GM19438 (cell line): ENCODE measurements around the gene OR13C5.
"Not testable (repeated sequence)": the region's sequence is repeated elsewhere in the genome, so short reads cannot be mapped to it uniquely, and the experiment has no call there.

Experiments used
- ATAC-seq: cut with Tn5 transposase; IDR thresholded peaks from one replicate; pipeline ENCODE4 v1.9.1; 2021; ENCODE audit warnings: low read depth; ENCODE audit not compliant: unreplicated experiment

OR13C5 gene, protein sequence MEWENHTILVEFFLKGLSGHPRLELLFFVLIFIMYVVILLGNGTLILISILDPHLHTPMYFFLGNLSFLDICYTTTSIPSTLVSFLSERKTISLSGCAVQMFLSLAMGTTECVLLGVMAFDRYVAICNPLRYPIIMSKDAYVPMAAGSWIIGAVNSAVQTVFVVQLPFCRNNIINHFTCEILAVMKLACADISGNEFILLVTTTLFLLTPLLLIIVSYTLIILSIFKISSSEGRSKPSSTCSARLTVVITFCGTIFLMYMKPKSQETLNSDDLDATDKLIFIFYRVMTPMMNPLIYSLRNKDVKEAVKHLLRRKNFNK

DNA sequence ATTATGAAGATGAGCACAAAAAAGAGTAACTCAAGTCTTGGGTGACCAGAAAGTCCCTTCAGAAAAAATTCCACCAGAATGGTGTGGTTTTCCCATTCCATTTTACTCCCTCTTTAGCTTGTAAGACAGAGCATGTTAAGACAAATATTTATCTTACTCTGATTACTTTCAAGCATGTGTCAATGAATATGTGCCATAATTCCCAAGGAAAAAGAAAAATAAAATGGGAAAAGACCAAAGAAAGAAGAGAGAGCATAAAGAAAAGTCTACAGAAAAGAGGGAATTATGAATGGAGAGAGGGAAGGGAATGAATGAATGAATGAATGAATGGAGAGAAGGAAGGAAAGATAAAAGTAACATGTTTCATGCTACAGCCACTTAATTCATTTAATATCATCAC lies at the start of gene OR13C5:
OR13C5 (minus strand) TSS at position 101 of the 400 bp plus-strand sequence; CDS start at position 101, 0 bp downstream.
- ATAC-seq: not testable (repeated sequence)

DNA sequence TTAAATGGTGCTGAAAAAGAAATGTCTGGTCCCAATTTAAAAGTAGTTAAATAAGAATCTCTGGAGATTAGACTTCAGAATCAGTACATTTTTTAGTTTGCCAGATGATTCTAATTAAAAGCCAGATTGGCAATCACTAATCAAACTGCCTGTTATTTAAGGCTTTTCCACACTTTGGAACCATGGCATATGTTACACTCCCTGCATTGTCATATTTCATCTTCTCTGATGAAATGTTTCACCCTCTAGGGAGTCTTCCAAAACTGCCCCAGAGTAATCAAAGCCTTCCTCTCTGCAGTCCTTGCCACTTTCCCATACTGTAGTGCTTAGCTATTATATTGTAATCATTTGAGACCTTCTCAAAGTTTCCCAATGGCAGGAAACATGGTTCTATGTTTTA lies 36.2 kb upstream of the OR13C5 start:
- no peak for ATAC-seq

DNA sequence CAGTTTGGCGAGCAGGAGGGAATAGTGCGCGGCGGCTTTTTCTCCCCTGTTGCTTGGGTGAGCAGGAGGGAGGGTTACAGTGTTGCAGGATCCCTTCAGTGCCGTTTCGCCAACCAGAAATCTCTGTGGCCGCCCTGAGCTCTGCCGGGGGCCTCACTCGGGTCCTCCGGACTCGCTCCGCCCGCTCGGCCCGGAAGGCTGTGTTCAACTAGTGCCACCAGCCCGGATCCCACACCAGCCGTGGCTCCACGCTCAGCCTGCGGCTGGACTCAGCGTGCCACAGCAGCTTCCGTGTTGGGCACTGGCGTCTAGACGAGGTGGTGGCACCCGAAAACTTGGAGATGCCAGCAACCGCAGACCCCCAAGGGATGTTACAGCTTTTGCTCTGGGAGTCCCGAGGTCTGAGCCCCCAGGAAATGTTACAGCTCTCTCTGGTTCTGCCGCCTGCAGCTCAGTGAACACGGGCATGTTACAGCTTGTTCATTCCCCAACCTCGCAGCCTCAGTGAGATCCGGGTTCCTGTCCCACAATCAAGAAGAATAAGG lies 34.8 kb upstream of the OR13C5 start:
- ATAC-seq: no peak

DNA sequence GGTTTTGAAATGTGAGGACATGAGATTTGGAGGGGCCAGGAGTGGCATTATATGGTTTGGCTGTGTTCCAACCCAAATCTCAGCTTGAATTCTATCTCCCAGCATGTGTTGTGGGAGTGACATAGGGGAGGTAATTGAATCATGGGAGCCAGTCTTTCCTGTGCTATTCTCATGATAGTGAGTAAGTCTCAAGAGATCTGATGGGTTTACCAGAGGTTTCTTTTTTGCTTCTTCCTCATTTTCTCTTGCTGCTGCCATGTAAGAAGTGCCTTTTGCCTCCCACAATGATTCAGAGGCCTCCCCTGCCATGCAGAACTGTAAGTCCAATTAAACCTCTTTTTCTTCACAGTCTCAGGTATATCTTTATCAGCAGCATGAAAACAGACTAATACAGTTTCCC lies 26.8 kb upstream of the OR13C5 start:
- not testable (repeated sequence) for ATAC-seq

DNA sequence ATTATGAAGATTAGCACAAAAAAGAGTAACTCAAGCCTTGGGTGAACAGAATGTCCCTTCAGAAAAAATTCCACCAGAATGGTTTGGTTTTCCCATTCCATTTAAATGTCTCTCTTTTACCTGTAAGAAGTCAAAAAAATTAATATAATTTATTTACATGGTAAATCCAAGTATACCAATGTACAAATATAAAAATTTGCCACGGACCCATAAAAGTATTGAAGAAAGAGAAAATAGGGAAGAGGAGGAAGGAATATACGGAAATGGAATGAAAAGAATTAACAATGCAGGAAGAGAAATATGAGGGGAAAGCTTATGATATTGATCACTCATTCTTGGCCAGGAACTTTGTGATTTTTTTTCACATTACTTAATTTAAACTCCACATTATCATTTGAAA lies 18.9 kb upstream of the OR13C5 start, which contains the start of gene OR13C9:
OR13C9 (minus strand) TSS at position 101 of the 400 bp plus-strand sequence; CDS start at position 101, 0 bp downstream.
- no peak for ATAC-seq

DNA sequence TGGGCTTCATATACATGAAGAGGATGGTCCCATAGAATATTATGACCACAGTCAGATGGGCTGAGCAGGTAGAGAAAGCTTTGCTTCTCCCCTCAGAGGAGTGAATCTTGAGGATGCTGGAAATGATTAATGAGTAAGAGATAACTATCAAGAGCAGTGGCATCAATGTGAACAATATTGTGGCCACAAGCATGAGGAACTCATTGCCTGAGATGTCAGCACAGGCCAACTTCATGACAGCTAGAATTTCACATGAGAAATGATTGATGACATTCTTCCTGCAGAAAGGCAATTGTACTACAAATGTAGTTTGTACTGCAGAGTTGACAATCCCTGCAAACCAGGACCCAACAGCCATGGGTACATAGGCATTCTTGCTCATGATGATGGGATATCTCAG lies 18.2 kb upstream of the OR13C5 start:
- ATAC-seq: no peak

DNA sequence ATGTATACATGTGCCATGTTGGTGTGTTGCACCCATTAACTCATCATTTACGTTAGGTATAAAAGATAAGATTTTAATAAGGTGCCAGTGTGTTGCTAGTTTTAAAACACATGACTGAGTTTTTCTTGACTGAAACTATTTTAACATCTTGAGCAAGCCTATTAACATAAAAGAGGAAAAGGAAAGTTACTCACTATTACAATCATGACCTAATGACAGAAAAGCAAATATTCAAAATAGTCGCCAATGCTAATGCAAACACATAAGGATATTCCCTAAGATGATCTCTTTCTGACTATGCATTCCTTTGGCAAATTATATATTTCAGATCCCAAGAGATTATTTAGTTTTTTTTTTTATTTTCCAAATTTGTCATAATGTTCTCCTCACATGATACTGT lies 12.0 kb upstream of the OR13C5 start:
- ATAC-seq: no peak

DNA sequence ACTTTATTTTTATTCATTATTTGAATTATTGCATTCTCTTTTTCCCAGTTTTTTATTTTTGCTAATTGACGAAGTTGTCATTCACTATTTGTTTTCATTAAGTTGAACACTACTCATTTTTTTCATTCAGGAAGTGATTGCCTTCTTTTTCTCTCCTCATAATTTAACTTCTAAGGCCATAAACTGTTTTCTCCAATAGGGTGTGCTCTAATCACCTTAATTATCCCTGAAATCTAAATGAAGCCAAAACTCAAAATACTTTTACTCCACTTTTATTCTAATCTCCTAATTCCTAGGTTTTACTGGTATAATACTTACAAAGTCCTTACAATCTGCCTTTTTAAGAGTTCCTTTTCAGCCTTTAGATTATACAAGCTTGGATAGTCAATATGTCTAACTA lies 9.1 kb upstream of the OR13C5 start:
- ATAC-seq: no peak

DNA sequence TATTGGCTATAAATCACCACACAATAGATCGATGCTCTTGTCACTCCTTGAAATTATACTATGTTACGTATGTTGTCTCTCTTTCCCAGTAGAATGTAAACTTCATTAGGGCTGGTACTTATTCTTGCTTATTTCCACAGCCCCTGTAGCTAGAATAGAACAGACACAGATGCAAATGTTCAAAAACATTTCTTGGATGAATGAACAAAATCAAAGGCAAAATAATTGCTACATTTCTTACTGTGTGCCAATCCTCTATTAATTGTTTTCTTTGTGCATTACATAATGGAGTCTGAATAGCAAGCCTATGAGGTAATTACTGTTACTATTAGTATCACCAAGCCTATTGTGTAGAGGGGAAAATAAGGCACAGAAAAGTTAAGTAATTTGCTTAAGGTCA lies 6.9 kb upstream of the OR13C5 start:
- no peak for ATAC-seq

DNA sequence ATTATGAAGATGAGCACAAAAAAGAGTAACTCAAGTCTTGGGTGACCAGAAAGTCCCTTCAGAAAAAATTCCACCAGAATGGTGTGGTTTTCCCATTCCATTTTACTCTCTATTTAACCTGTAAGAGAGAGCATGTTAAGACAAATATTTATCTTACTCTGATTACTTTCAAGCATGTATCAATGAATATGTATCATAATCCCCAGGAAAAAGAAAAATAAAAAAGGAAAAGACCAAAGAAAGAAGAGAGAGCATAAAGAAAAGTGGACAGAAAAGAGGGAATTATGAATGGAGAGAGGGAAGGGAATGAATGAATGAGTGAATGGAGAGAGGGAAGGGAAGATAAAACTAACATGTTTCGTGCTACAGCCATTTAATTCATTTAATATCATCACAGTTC lies 6.3 kb upstream of the OR13C5 start, which contains the start of gene OR13C2:
OR13C2 (minus strand) TSS at position 101 of the 400 bp plus-strand sequence; CDS start at position 101, 0 bp downstream.
- not testable (repeated sequence) for ATAC-seq

DNA sequence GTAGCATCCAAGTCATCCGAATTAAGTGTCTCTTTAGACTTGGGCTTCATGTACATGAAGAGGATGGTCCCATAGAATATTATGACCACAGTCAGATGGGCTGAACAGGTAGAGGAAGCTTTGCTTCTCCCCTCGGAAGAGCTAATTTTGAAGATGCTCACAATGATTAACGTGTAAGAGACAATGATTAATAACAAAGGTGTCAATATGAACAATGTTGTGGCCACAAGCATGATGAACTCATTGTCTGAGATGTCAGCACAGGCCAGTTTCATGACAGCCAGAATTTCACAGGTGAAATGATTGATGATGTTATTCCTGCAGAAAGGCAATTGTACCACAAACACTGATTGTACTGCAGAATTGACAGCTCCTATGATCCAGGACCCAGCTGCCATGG lies 5.6 kb upstream of the OR13C5 start:
- ATAC-seq: no peak

DNA sequence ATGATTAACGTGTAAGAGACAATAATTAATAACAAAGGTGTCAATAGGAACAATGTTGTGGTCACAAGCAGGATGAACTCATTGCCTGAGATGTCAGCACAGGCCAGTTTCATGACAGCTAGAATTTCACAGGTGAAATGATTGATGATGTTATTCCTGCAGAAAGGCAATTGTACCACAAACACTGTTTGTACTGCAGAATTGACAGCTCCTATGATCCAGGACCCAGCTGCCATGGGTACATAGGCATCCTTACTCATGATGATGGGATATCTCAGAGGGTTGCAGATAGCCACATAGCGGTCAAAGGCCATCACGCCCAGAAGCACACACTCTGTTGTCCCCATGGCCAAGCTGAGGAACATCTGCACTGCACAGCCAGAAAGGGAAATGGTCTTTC lies 464 bp downstream of the OR13C5 start:
- ATAC-seq: not testable (repeated sequence)

DNA sequence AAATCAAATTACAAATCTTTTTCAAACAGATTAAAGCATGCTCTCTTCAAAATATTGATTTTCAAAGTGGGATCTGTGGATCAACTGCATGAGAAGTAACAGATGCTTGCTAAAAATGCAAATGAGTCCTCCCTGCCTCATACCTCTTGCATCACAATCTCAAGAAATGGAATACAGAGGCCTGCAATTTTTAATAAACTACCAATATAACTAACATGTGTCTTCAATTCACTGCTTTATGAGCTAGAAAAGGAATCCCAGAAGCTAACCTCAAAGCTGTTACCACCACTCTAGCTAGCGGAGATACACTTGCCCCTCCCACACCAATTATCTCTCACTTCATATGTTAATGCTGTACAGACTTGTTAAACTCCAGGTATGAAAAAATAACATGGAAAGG lies 9.6 kb downstream of the OR13C5 start:
- no peak for ATAC-seq

DNA sequence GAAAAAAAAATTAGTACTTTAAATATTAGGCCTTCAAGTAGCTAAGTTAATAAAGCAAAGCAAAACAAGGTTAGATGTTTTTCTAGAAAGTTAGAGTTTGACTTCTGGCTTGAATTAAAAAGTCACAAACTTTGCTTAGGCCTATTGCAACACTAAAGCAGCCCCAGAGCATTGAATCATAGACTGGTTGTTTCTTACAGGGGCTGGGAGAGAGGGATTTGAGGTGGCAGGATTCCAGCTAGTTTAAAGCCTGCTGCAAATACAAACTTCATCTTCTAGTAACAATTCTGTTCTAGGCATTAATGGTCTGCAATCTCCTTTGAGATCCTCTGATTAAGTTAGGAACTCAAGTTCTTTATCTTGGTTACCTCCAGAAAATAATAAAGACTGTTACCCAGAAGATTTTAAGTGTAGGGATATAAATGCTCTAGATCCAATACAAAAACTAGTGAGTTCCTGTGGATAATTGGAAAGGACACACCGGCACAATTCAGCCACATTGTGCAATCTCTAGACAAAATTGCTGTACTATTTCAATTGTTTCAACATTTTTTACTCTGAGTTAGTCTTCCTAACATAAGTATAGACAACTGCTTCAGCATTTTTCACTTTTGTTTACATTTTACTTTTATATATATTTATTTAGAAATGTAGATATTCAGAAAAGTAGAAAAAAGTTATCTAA lies 12.6 kb downstream of the OR13C5 start:
- ATAC-seq: no peak

DNA sequence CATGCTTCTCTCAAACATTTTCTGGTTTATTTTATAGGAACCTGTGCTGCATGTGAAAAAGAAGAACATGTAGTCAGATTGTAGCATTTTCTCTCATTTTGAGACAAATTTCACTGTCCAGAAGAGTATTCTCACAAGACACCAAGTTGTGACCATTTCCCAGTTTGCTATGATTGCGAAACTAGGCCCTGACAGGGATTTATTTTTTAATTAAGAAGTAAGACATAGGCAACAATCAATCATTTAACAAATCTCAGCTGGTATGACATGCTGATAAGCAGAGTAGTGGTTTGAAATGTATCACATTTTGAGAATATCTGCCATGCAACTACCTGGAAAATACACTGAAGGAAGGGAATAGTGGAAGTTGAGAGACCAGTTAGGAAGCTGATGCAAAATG lies 18.7 kb downstream of the OR13C5 start:
- ATAC-seq: no peak

DNA sequence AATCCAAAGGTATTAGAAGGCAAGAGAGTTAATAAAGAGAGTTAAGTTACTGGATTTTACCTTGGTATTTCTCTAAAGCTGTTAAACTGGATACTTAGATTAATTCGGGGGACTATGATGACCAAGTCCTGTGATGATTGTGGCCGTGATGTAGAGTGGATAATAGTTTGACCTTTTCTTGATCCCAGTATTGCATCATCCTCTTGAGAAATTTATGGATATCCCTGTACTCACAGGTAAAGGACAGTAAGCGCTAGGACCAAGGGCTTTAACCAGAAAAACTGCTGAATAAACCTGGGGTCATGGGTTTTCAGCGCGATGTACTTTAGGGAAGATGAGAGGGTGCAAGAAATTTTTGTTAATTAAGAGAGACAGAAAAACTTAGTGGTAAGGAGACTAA lies 21.9 kb downstream of the OR13C5 start:
- ATAC-seq: no peak

DNA sequence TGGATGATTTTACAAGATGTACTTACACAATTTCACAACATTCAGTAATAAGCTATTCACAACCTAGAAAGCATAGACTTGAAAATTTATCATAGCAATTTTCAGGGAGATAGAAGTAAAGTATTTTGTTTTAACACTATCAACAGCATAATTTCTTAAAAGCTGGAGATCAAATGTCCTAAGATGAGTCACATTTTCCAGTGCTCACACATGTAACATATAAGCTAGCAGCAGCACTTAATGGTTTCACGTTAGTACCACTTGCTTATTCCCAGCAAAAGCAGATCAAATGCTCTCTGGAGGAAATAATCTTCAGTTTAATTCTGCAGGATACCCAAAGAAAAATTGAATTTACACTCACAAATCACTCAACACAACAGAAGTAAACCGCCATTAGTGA lies 23.8 kb downstream of the OR13C5 start:
- ATAC-seq: no peak

DNA sequence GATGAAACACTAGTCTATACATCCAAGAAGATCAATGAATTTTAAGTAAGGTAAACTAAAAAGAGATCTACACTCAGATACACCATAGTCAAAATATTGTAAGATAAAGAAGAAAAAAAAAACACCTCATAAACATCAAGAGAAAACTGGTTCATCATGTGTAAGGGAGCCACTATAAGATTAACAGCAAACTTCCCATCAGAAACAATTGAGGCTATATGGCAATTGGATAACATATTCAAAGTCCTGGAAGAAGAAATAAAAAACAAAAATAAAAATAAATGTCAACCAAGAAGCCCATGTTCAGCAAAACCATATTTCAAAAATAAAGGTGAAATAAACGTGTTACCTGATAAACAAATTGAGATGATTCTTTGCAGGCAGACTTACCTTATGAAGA lies 26.6 kb downstream of the OR13C5 start:
- ATAC-seq: no peak

DNA sequence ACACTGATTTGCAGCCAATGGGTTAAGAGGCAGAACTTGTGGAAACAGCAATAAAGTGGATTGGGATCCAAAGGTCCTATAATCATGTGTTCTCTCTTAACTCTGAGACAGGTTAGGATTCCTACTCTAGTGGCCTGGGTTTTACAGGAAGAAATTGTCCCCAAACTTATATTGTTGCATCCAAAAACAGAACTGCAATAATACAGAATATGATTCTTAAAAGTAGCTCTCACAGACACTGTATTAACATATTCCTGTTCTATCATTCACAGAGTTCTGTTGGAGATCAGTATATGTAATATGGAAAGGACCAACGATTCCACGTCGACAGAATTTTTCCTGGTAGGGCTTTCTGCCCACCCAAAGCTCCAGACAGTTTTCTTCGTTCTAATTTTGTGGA lies 30.3 kb downstream of the OR13C5 start, which contains the start of gene OR13C8:
OR13C8 (plus strand) TSS at position 301 of the 400 bp plus-strand sequence; CDS start at position 301, 0 bp downstream.
- ATAC-seq: no peak

DNA sequence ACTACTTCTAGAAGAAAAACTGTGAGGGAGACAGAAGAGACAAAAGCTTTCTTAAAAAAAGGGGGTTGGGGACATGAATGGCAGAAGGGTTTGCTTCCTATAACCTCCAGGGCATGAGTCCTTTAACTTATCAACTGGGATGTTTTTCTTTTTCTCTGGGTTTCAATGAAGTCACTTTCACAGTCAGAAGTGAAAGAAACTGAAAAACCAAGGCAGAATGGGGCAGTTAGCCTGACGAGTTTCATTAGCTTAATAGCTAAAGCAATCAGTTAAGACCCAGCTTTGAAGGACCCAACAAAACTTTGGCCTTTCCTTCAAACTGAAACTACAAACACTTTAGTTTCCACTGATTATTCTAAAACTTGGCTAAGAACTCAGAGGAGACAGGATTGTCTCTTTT lies 34.9 kb downstream of the OR13C5 start:
- no peak for ATAC-seq

DNA sequence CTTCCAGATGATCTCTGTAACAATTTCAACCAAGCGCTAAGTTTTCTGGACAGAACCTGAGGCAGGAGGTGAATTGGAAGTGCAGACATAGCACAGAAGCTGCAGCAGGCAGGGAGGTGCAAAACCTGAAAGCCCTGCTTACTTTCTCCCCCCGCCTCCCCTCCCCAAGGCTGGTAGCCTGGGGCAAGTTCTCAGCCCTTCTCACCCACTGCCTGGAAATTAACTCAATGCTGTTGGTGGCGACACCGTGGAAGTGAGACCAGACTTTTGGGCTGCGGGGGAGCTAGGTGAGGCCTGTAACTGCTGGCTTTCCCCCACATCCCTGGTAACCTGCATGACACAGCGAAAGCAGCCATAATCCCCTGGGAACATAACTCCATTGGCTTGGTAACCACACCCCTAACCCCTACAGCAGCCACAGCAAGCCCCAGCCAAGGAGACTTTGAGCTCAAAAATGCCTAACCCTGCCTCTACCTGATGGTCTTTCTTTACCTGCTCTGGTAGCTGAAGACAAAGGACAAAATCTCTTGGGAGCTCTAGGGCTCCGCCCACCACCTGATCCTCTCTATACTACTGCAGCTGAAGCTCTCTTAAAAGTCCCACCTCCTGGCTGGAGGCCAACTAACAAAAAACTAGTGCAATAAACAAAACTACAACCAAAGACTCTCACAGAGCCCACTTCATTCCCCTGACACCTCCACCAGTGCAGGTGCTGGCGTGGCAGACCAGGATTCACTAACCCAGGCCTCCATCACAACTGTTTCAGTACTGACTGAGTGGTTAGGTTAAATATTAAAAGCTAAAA lies 42.2 kb downstream of the OR13C5 start:
- ATAC-seq: peak; percentile 63
